GM12801 (cell line): ENCODE measurements around the gene ZNF593.

Experiments used
- CTCF ChIP-seq: IDR thresholded peaks from one replicate; pipeline ENCODE4 v1.5.1; 2011; ENCODE audit warnings: control low read depth; ENCODE audit not compliant: insufficient read length; ENCODE audit errors: extremely low read depth

Gene ZNF593

DNA sequence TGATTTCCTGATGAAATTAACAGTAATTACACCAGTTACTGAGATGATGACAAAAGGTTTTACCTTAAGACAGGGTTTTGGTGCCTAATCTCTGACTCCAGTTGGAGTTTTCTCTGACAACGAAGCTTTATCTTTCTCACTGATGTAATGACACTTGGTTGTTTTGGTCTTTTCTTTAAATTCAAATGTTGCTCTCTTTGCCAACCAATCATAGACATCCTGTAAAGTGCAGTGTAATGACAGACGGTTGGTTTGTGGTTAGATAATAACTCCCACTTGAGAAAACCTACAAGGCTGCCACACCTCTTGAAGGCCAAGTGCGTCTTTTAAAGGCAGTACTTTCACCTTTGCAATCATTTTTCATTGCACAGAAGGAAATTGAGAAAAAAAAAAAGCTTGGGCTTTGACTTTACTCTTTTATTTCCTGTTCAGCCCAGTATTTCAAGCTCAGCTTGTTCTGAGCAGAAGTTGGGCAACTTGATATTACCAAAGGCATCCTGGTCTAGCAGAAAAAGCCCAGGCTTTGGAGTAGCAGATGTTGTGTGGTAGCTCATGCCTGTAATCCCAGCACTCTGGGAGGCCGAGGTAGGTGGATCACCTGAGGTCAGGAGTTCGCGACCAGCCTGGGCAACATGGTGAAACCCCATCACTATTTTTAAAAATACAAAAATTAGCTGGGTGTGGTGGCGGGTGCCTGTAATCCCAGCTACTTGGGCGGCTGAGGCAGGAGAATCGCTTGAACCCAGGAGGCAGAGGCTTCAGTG is 43.2 kb upstream of the ZNF593 start:
- no peak for TF ChIP-seq CTCF

DNA sequence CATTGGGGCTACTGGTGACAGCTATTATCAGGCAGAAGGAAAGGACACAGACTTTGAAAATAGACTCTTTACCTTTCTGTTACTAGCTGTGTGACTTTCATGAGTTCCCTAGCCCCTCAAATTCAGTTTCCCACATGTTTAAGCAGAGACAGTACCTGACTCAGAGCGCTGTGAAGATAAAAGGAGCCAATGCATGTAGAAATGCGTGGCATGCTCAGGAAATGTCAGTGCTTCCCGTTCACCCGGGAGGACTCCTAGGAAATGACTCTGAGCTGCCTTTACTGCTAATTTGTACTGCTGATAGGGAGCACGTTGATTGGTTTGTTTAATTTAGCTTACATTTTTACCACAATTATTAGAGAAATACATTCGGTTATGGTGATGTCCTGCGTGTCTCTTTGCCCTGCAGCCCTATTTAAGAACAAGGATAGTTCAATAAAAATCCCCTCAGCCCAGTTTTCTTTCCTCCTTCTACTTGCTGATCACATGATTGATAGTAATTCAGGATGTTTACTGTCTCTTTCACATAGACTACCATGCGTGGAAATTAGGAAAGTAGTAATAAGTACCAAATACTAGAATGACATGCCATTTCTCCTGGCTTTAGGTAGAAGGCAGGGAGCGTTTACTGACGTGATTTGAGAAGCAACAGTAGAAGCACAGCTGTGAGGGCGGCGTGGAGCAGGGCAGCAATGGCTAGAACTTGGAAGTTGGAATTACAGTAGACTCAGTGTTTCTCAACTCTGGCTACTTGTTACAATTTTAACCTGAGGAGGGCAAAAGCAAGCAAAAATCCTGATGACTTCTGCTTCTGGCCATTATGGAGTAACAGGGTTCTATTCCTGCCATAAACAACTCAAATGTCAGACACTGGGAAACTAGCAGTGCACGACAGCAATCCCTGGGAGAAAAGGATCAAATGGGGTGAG is 42.2 kb upstream of the ZNF593 start:
- no peak for TF ChIP-seq CTCF

GRCh38 chr1:26129778-26130177 is 39.9 kb upstream of the ZNF593 start:
- TF ChIP-seq CTCF: no peak

GRCh38 chr1:26130695-26131094 is 39.0 kb upstream of the ZNF593 start:
- TF ChIP-seq CTCF: no peak

DNA sequence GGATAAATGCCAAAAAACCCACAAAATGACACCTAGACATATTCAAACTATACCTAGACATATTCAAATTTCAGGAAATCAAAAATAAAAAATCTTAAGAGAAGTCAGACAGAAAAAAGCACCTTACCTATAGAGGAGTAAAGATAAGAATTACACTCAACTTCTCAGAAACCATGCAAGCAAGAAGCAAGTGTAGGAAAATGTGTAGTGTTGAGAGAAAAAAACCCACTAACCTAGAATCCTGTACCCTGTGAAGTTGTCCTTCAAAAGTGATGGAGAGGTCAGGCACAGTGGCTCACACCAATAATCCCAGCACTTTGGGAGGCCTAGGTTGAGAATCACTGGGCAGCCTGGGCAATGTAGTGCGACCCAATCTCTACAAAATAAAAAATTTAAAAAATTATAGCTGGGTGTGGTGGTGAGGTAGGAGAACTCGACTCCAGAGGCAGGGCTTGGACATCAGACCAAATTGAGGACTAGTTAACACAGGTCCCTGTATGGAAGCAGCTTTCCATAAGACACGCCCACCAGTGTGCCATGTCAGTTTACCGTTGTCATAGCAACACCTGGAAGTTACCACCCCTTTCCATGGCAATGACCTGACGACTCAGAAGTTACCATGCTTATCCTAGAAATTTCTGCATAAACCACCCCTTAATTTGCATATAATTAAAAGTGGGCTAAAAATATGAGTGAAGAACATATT is 37.4 kb upstream of the ZNF593 start:
- TF ChIP-seq CTCF: no peak

DNA sequence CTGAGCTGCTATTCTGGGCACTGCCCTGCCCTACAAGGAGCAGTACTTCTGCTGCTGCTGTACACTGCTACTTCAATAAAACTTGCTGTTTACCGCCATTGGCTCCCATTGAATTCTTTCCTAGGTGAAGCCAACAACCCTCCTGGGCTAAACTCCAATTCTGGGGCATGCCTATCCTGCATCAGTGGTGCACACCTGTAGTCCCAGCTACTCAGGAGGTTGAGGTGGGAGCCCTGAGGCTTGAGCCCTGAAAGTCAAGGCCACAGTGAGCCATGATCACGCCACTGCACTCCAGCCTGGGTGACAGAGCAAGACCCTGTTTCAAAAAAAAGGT is 36.9 kb upstream of the ZNF593 start:
- no peak for TF ChIP-seq CTCF

GRCh38 chr1:26134466-26134865 is 35.2 kb upstream of the ZNF593 start:
- TF ChIP-seq CTCF: no peak
